IMR-90 (cell line): Measurements from ENCODE around the gene CRTAP.

Experiments
- BHLHE40 ChIP-seq: fragments of 150-350 bp; IDR thresholded peaks from 2 replicates; pipeline ENCODE4 v1.6.1; 2016; ENCODE audit warnings: mild to moderate bottlenecking, low read depth, low read length
- POLR2A ChIP-seq: IDR thresholded peaks from 2 replicates; pipeline ENCODE4 v1.6.1; 2012; ENCODE audit warnings: mild to moderate bottlenecking, low read depth, low read length
- RAD21 ChIP-seq: IDR thresholded peaks from 2 replicates; pipeline ENCODE4 v1.6.1; 2012; ENCODE audit warnings: low read length, improper control_type of control experiment
- RCOR1 ChIP-seq: IDR thresholded peaks from 2 replicates; pipeline ENCODE4 v1.6.1; 2012; ENCODE audit warnings: mild to moderate bottlenecking, low read length, improper control_type of control experiment; ENCODE audit not compliant: insufficient replicate concordance
- TF ChIP-seq, protein P1 (sequence below): conservative IDR thresholded peaks from 2 replicates; pipeline ENCODE4 v1.5.1; 2012; ENCODE audit warnings: mild to moderate bottlenecking, low read depth, low read length, improper control_type of control experiment

GRCh38 chr3:33117461-33117860, 3.6 kb downstream of the CRTAP start:
- TF ChIP-seq, protein P1, sequence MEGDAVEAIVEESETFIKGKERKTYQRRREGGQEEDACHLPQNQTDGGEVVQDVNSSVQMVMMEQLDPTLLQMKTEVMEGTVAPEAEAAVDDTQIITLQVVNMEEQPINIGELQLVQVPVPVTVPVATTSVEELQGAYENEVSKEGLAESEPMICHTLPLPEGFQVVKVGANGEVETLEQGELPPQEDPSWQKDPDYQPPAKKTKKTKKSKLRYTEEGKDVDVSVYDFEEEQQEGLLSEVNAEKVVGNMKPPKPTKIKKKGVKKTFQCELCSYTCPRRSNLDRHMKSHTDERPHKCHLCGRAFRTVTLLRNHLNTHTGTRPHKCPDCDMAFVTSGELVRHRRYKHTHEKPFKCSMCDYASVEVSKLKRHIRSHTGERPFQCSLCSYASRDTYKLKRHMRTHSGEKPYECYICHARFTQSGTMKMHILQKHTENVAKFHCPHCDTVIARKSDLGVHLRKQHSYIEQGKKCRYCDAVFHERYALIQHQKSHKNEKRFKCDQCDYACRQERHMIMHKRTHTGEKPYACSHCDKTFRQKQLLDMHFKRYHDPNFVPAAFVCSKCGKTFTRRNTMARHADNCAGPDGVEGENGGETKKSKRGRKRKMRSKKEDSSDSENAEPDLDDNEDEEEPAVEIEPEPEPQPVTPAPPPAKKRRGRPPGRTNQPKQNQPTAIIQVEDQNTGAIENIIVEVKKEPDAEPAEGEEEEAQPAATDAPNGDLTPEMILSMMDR: no peak
- no peak for TF ChIP-seq POLR2A
- no peak for TF ChIP-seq RAD21
- TF ChIP-seq RCOR1: no peak
- TF ChIP-seq BHLHE40: no peak
